Measurements from ENCODE around the gene MTCL1. TPM values are rescaled to one million over a fixed set of nuclear protein-coding genes. Genes with fewer than 3 reads are reported as not detected.

The MTCL1 gene
- total and polyA plus RNA-seq, 9 of the 15 experiments (the other 6 are each of a cell fraction or from before 2014, with no cell fraction given): 0.21 to 7.4 (median 3.7) TPM

GRCh38 chr18:8786483-8787370 is 81.4 kb downstream of the MTCL1 start:
- no peaks in the 10 kb centered on the region for H3K79me2 ChIP-seq (ENCODE audit: control insufficient read depth, insufficient read depth, low read length)
- ATAC-seq (no peak), FAIRE-seq (peak; percentile 35), DNase-seq (ENCODE audit: extremely low read depth in 1 of 4, low spot score in 3 of 4) (no peak)
- no peak overlapping the region for H3K4me2 ChIP-seq (ENCODE audit: insufficient read depth, low read length)
- H2AFZ ChIP-seq (ENCODE audit: low read depth, low read length): no peak overlapping the region
- 18% methylated on average over 17 of the region's 17 CpGs for WGBS (ENCODE audit: insufficient coverage, low coverage, missing lambda C conversion rate)
- TF ChIP-seq SPI1 (IDR thresholded peaks at IDR 0.05; ENCODE audit: borderline replicate concordance, low read depth, low read length) (0 out of 2 replicates have a peak, but pooled peaks have one; percentile 34), ZBTB7A (IDR thresholded peaks at IDR 0.05; ENCODE audit: borderline replicate concordance, control insufficient read depth, low read depth, low read length) (no peak), GABPB1 (CRISPR knock-in tag; IDR thresholded peaks at IDR 0.05) (no peak)
- H4K20me1 ChIP-seq (replicated peaks; ENCODE audit: control insufficient read depth, insufficient read depth, low read length): no peaks in the 10 kb centered on the region
- in situ Hi-C loops (cut with MboI): no loop called here
- no peaks in the 10 kb centered on the region for H3K9me3 ChIP-seq (replicated peaks; ENCODE audit: control insufficient read depth, insufficient read depth, low read depth, low read length)
- intact Hi-C loops (cut with micrococcal nuclease): no loop called here
- peak overlapping the region in 1 of 2 experiments; percentile 17; a peak in 1 of 4 replicates for H3K9ac ChIP-seq (ENCODE audit: insufficient read depth in 1 of 2, low read depth in 2 of 2, low read length in 2 of 2)
- H3K9me1 ChIP-seq (ENCODE audit: control insufficient read depth, insufficient read depth, low read length): no peaks in the 10 kb centered on the region
- no peak overlapping the region for H3K4me3 ChIP-seq
- H3K36me3 ChIP-seq (ENCODE audit: control insufficient read depth, insufficient read depth, low read length): no peaks in the 10 kb centered on the region
- ChIA-PET CTCF (ENCODE audit: low intra/inter-chr PET ratio) (no interaction called here), POLR2A (interaction anchor here (1.1 to 2.7 kb wide), 5 partner anchors 9 to 88 kb away, joined by 3 to 20 read pairs (median 6); no protein-coding TSS in a partner anchor)
- peaks cover 0 to 16% of the 10 kb centered on the region in 2 experiments; a peak in 1 of 5 replicates for H3K4me1 ChIP-seq (replicated peaks in 1 of 2; ENCODE audit: control insufficient read depth in 2 of 2, insufficient read depth in 2 of 2, low read length in 2 of 2)
- H3K27me3 ChIP-seq (ENCODE audit: control insufficient read depth in 2 of 2, insufficient read depth in 2 of 2, low read length in 2 of 2): peaks cover 13 to 49% of the 10 kb centered on the region in 2 experiments
- no peak overlapping the region for H3K27ac ChIP-seq (ENCODE audit: extremely low read depth, low read depth, low read length)
- BruUV-seq (replicated peaks): no TSS peak

GRCh38 chr18:8787371-8787670 is 82.0 kb downstream of the MTCL1 start:
- H3K27ac ChIP-seq (ENCODE audit: extremely low read depth, low read depth, low read length): no peak overlapping the region
- H3K4me3 ChIP-seq: no peak overlapping the region
- DNase-seq (ENCODE audit: extremely low read depth in 1 of 4, low spot score in 3 of 4) (no peak), FAIRE-seq (no peak), ATAC-seq (peak; percentile 34; the same call in 2 of the 3 replicates)
- no peaks in the 10 kb centered on the region for H4K20me1 ChIP-seq (replicated peaks; ENCODE audit: control insufficient read depth, insufficient read depth, low read length)
- no peaks in the 10 kb centered on the region for H3K9me1 ChIP-seq (ENCODE audit: control insufficient read depth, insufficient read depth, low read length)
- ChIA-PET POLR2A (interaction anchor here (1.2 to 2.7 kb wide), 4 partner anchors 8 to 20 kb away, joined by 3 to 20 read pairs (median 8); no protein-coding TSS in a partner anchor), CTCF (ENCODE audit: low intra/inter-chr PET ratio) (no interaction called here)
- TF ChIP-seq RBBP5 (IDR thresholded peaks at IDR 0.05; ENCODE audit: borderline replicate concordance, insufficient read depth, low read length, poor library complexity, severe bottlenecking) (no peak), ZNF140 (CRISPR knock-in tag; IDR thresholded peaks at IDR 0.05) (no peak), CTCF (IDR thresholded peaks at IDR 0.05 in 2 of 3, conservative IDR thresholded peaks at IDR 0.05 in 1 of 3; ENCODE audit: insufficient read depth in 2 of 3, low read depth in 1 of 3, low read length in 3 of 3) (0 out of 6 replicates have a peak, but pooled peaks of 1 of the 3 experiments have one; percentile 10), ZFP91 (CRISPR knock-in tag; IDR thresholded peaks at IDR 0.05) (no peak), CGGBP1 (CRISPR knock-in tag; IDR thresholded peaks at IDR 0.05) (no peak)
- in situ Hi-C loops (cut with MboI) (no loop called here), intact Hi-C loops (cut with micrococcal nuclease) (no loop called here)
- no TSS peak for BruUV-seq (replicated peaks)
- H3K9me3 ChIP-seq (replicated peaks; ENCODE audit: control insufficient read depth, insufficient read depth, low read depth, low read length): no peaks in the 10 kb centered on the region
- H3K9ac ChIP-seq (ENCODE audit: insufficient read depth in 1 of 2, low read depth in 2 of 2, low read length in 2 of 2): peak overlapping the region in 1 of 2 experiments; percentile 17; a peak in 1 of 4 replicates
- H3K36me3 ChIP-seq (ENCODE audit: control insufficient read depth, insufficient read depth, low read length): no peaks in the 10 kb centered on the region
- WGBS (ENCODE audit: insufficient coverage, low coverage, missing lambda C conversion rate): 30% methylated on average over 6 of the region's 6 CpGs
- H2AFZ ChIP-seq (ENCODE audit: low read depth, low read length): no peak overlapping the region
- H3K4me1 ChIP-seq (replicated peaks in 1 of 2; ENCODE audit: control insufficient read depth in 2 of 2, insufficient read depth in 2 of 2, low read length in 2 of 2): peaks cover 0 to 16% of the 10 kb centered on the region in 2 experiments; a peak in 1 of 5 replicates
- peaks cover 13 to 44% of the 10 kb centered on the region in 2 experiments for H3K27me3 ChIP-seq (ENCODE audit: control insufficient read depth in 2 of 2, insufficient read depth in 2 of 2, low read length in 2 of 2)
- H3K79me2 ChIP-seq (ENCODE audit: control insufficient read depth, insufficient read depth, low read length): no peaks in the 10 kb centered on the region
- H3K4me2 ChIP-seq (ENCODE audit: insufficient read depth, low read length): no peak overlapping the region

Measured in K562 (cell line).